Islet precursor cell (in vitro differentiated cells): ENCODE data around the gene SCYGR8.
A peak's percentile ranks its signal among the peaks of the same experiment; 100 is the strongest.

Experiments
- DNase-seq: peaks from one replicate; pipeline ENCODE4 v3.0.0-alpha.2; 2018

The SCYGR8 gene

DNA sequence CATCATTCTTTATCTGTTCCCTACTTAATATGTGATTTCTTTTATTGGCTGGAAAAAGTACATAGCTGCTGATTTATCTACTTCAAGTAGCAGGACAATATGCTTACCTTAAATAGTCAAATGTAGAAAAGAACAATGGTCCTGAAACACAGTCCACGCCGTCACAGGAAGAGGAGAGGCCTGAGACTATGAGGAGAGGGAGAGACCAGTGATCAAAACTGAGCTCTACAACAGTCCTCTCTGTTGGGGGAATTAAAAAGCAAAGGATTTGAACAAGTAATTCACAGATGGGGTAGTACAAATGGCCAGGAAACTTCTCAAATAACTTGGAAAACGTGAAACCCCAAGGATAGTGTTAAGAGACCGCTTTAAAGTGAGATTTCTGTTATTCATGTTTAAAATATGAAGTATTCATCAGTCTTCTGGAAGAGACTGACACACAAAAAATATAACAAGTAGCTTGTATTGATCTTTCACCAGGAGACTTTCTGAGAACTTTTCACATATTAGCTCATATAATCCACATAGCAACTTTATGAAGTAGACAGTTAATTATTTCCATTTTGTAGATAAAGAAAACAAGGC is 20.2 kb downstream of the SCYGR8 start:
- DNase-seq: no peak

DNA sequence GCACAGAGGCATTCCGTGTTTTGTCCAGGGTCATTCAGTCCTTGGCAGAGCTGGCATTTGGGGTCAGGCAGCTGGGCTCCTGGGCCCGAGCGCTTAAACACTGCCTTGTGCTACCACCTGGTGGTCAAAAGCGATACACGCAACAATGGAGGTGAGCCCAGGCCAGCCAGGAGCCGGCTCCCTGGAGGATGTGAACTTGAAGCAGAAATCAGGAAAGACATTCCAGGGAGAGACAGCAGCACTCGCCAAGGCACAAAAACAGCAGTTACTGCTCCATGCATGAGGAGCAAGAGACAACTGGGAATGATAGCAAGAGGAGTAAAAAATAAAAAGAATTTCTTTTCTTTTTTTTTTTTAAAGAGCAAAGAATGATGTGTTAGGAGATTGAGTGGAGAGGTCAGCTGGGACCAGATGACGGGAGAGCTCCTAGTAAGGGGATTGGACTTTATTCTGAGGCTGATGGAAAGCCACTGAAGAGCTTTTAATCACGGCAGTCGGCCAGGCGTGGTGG is 20.7 kb downstream of the SCYGR8 start:
- peak; percentile 92 for DNase-seq

GRCh38 chr2:227767830-227768229 is 22.1 kb downstream of the SCYGR8 start:
- no peak for DNase-seq

DNA sequence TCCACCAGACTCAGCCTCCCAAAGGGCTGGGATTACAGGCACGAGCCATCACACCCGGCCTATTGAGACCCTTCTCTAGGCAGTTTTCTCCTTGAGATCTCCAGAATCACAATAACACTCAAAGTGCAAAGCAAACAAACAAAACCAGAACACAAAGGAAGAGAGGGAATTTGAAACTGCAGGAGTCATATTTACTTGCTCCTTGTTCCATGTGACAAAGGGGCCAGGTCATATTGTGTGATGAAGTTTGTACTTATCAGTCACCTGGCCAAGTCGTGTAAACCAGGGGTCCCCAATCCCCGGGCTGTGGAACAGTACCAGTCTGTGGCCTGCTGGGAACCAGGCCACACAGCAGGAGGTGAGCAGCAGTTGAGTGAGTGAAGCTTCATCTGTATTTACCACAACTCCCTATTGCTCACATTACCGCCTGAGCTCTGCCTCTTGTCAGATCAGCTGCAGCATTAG is 26.5 kb downstream of the SCYGR8 start:
- DNase-seq: no peak

DNA sequence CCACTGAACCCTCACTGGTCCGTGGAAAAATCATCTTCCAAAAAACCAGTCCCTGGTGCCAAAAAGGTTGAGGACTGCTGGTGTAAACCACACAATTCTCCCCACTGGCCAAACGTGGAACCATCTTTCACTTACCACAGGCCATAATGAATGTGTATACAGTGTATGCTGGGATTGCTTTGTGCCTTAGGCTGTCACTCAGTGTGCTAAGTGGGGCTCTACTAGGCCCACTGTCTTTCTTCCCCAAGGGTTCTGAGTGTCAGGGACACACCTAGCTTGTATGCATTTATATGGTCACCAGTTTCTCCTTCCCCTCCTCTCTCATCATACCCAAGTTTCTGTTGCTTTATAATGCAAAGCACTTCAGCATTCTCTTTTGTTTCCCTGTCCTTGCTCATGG is 27.2 kb downstream of the SCYGR8 start:
- no peak for DNase-seq

DNA sequence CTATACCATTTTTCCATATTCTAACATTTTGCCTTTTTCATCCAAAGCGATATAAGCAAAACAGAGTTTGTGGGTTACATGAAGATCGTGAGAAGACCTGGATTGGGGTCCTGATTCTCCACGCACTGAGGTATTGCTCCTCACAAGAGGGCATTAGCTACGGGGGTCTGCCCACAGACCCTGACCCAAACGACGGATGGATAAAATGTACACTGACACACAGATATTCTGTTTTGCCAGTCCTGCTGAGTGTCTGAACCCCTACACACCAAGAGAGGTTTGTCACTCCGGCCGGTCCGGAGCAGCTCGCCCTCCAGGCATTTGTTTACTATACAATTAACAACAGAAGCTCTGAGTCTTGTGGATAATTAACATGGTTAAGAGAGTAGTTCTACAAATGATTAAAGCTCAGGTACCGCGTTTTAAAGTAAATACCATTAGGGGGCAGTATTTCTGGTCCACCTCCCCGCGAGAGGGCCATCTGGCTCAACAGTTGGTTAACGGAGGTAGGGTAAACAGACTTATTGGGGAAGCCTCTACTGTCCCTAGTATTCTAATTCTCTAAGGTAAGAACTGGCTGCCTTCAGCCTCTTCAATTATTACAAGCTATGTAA is 28.4 kb downstream of the SCYGR8 start:
- DNase-seq: peak; percentile 76

DNA sequence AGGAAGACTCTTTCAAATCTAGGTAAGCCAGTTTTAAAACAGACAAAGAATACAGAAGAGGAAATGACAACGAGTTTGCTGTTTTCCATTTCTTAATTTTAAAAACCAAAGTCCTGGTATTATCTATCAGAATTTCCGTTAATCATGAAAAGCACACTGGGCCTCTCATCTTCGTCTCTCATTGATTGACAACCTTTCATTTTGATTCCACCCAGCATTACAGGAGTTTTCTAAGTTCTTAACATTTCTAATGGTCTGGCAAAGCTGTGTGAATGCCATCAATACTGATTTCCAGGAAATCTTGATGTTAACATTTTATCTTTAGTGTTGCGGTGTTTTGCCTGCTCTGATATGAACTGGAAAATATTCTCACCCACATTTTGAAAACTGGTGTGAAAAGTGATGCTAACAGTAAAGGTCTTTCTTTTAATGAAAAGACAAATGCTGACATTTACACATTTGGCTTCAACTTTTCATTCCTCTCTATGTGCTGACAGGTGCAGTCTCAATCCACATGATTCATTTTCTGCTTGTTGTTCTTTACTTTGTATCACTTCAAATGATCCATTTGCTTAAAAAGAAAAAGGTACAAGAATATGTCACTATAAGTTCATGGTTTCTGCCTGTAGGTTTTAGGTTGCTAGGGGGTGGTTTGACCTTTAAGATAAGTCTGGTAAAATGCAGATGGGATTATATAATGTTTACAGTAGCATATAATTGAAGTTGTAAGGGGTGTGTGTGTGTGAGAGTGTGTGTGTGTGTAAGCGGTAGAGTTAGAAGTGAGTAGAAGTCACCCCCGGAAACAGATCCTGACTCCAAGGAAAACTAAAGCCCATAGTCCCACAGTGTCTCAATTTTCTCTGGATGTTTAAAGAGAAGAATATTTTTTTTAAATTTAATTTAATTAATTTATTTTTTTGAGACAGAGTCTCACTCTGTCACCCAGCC is 29.5 kb downstream of the SCYGR8 start:
- DNase-seq: no peak

GRCh38 chr2:227780981-227781615 is 35.4 kb downstream of the SCYGR8 start:
- DNase-seq: peak; percentile 70

DNA sequence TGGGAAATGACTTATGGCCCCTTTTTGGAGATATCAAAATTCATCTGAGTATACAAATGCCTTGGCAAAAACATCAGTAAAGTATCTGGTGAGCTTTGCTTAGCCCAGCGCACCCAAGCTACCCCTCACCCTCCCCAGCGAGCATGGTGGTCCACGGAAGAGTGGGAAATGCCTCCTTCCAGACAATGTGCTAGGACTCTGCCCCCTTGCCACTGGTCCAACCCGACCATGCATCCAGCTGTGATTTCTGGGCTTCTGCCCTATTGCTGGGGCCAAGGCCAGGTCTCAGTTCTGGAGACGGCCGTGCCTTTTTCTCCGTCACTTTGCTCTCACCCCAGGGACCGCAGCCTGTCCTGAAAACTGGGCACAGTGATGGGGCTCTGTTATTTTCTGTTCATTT is 36.1 kb downstream of the SCYGR8 start:
- no peak for DNase-seq

DNA sequence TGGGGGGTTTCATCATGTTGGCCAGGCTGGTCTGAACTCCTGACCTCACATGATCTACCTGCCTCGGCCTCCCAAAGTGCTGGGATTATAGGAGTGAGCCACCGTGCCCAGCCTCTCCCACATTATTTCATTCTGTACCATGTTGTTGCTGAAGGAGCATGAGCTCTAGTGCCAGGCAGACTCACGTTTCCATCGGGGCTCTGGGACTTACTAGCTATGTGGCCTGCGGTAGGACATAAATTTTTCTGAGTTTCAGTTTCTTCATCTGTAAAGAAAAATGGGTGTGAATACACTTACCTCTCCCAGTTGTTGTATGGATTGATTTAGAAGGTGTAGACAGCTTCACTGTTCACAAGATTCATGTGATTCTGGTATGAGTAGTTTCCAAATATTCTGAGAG is 37.1 kb downstream of the SCYGR8 start:
- DNase-seq: no peak

DNA sequence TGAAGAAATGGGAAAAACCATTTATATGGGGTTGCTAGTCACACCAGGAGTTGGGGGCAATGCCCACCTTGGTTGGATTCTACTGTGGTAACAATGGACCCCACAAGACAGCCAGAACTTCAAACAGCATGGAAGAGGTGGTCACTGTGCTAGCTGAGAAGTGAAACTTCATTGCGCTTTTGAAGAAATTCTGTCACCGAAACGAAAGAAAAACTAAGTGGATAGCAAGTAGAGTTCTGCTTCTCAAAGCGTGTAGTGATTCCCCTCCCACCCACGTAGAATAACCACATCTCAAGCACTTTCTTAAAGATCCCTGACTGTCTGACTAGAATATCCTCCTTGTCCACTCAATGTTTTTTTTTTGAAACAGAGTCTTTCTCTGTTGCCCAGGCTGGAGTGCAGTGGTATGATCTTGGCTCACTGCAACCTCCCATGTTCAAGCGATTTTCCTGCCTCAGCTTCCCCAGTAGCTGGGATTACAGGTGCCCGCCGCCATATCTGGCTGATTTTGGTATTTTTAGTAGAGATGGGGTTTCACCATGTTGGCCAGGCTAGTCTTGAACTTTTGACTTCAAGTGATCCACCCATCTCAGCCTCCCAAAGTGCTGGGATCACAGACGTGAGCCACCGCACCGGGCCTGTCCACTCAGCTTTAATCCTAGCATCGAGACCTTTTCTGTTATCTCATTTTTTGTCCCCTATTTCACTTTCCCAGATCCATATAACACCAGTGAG is 37.9 kb downstream of the SCYGR8 start:
- no peak for DNase-seq

DNA sequence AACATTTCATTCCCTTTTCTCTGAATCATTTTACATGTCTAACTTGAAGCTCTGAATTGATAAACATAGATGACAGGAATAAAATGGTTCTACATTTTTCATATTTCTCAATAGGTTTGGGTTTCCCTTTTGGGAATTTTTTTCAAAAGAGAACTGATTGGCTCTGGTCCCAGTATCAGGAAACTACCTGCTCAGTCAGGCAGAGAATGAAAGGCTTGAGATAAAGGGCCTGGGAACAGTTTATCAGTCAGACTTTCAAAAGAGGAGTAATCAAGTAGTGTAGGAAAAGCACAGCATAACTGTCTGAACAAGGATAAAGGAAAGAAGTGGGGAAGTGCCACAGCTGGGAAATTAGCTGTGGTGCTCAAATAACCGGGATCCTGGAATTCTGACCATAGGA is 39.6 kb downstream of the SCYGR8 start:
- DNase-seq: no peak

GRCh38 chr2:227788561-227789018 is 42.9 kb downstream of the SCYGR8 start:
- no peak for DNase-seq

- DNase-seq: no peak
Observed at GRCh38 chr2:227789803-227790202, 44.1 kb downstream of the SCYGR8 start.

DNA sequence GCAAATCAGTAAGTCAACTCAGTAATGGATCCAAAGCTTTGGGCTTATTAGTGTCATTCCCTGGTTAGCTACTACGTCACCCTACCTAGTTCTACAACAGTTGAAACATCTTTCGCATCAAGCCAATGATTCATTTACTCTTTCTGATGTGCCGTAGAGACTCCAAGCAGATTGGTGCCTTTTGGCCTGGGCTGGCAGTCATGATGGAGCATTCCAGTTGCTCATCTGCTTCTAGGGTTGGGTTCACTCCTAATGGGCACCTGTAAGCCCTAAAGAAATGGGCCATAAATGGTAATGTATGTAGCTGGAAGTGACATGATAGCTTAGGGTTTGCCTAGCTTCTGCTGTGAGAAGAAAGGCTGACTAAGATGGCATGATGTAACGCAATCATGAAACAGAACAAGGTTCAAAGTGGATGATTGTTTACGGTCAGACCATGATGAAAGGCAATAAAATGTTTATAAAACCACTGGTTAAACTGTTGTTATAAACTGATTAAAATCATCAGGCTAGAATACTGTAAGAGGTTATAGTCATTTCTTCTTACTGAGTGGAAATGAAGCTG is 47.5 kb downstream of the SCYGR8 start:
- DNase-seq: no peak
